ENCODE results near the gene DEFB110.

GRCh38 chr6:49988900-49989299, 32.9 kb downstream of the DEFB110 start:
- TF ChIP-seq EZH2phosphoT487 (IDR thresholded peaks at IDR 0.05; ENCODE audit: insufficient read depth, low read depth) (no peak), EZH2 (IDR thresholded peaks at IDR 0.05; ENCODE audit: insufficient read depth, poor library complexity, severe bottlenecking) (no peak)

Data from GM23248 (cell line).